Stimulated activated CD4-positive, alpha-beta T cell treated with anti-CD3 and anti-CD28 coated beads, Interleukin-15, amount 100 ng/mL, for 24 hours (primary cell): ENCODE results near the gene CHL1.

Experiments
- DNase-seq: peaks from one replicate; pipeline ENCODE4 v3.0.0-alpha.2; 2020

Gene CHL1

GRCh38 chr3:228442-229182 is 32.0 kb downstream of the CHL1 start:
- DNase-seq, result no peak

- no peak for DNase-seq
Measured at GRCh38 chr3:229183-229661, 32.7 kb downstream of the CHL1 start.

- DNase-seq, result no peak
Measured at GRCh38 chr3:236881-237280, 40.3 kb downstream of the CHL1 start.

- DNase-seq, result no peak
Measured at GRCh38 chr3:242602-243355, 46.2 kb downstream of the CHL1 start.

GRCh38 chr3:243356-243725 is 46.8 kb downstream of the CHL1 start:
- no peak for DNase-seq

- no peak for DNase-seq
Measured at GRCh38 chr3:244041-244440, 47.5 kb downstream of the CHL1 start.

- no peak for DNase-seq
Measured at GRCh38 chr3:247916-248315, 51.4 kb downstream of the CHL1 start.

GRCh38 chr3:248864-249520 is 52.4 kb downstream of the CHL1 start:
- no peak for DNase-seq

- DNase-seq, result no peak
Measured at GRCh38 chr3:249587-250262, 53.2 kb downstream of the CHL1 start.

GRCh38 chr3:256501-256900 is 59.9 kb downstream of the CHL1 start:
- no peak for DNase-seq

- no peak for DNase-seq
Measured at GRCh38 chr3:257826-258225, 61.3 kb downstream of the CHL1 start.

- no peak for DNase-seq
Measured at GRCh38 chr3:260898-261297, 64.3 kb downstream of the CHL1 start.

GRCh38 chr3:263393-263792 is 66.8 kb downstream of the CHL1 start:
- DNase-seq, result no peak

- DNase-seq, result no peak
Measured at GRCh38 chr3:264394-265156, 68.0 kb downstream of the CHL1 start.

- no peak for DNase-seq
Measured at GRCh38 chr3:267101-267500, 70.5 kb downstream of the CHL1 start.

GRCh38 chr3:270688-271087 is 74.1 kb downstream of the CHL1 start:
- DNase-seq, result no peak

- DNase-seq, result no peak
Measured at GRCh38 chr3:274927-275326, 78.4 kb downstream of the CHL1 start.

GRCh38 chr3:277873-278272 is 81.3 kb downstream of the CHL1 start:
- DNase-seq, result no peak

GRCh38 chr3:278300-279064 is 81.9 kb downstream of the CHL1 start:
- DNase-seq, result no peak

- no peak for DNase-seq
Measured at GRCh38 chr3:279325-279724, 82.8 kb downstream of the CHL1 start.

- no peak for DNase-seq
Measured at GRCh38 chr3:280681-281080, 84.1 kb downstream of the CHL1 start.

GRCh38 chr3:284322-284721 is 87.8 kb downstream of the CHL1 start:
- no peak for DNase-seq
